ENCODE data around the gene TWF2. TPM values are rescaled to one million over a fixed set of nuclear protein-coding genes. Genes with fewer than 3 reads are reported as not detected.
"Not testable (repeated sequence)": the region's sequence is repeated elsewhere in the genome, so short reads cannot be mapped to it uniquely, and the experiment has no call there.

The TWF2 gene
- total RNA-seq: 36.7 TPM
- polyA plus RNA-seq: 75.3 TPM

GRCh38 chr3:52238761-52239701 is at the start of gene TWF2:
TWF2 (minus strand) TSS chr3:52239158; CDS start chr3:52239016, 142 bp downstream.
- WGBS: under 1% methylated on average over 92 of the region's 92 CpGs
- H3K36me3 ChIP-seq (ENCODE audit: insufficient read depth): no peaks in the 10 kb centered on the region
- peak within 1 kb of the TSS; percentile 85 for H3K27ac ChIP-seq (ENCODE audit: low read depth)
- peak within 1 kb of the TSS; percentile 74 for H3K4me3 ChIP-seq (ENCODE audit: low read depth, low read length)
- H3K4me1 ChIP-seq (ENCODE audit: insufficient read depth): no peaks in the 10 kb centered on the region
- no peak for DNase-seq (ENCODE audit: extremely low spot score)

- no peak for DNase-seq (ENCODE audit: extremely low spot score)
- Histone ChIP-seq H3K4me3 (ENCODE audit: low read depth, low read length) (no peak overlapping the region), H3K36me3 (ENCODE audit: insufficient read depth) (no peaks in the 10 kb centered on the region), H3K4me1 (ENCODE audit: insufficient read depth) (no peaks in the 10 kb centered on the region), H3K27ac (ENCODE audit: low read depth) (no peak overlapping the region)
- 91% methylated on average over 6 of the region's 6 CpGs for WGBS
These were observed 49.7 kb upstream of the TWF2 start for GRCh38 chr3:52288674-52289073.

GRCh38 chr3:52286777-52287110 is 47.8 kb upstream of the TWF2 start:
- Histone ChIP-seq H3K27ac (ENCODE audit: low read depth) (peak overlapping the region; percentile 14), H3K36me3 (ENCODE audit: insufficient read depth) (no peaks in the 10 kb centered on the region), H3K4me1 (ENCODE audit: insufficient read depth) (no peaks in the 10 kb centered on the region), H3K4me3 (ENCODE audit: low read depth, low read length) (no peak overlapping the region)
- no peak for DNase-seq (ENCODE audit: extremely low spot score)
- WGBS: 69% methylated on average over 8 of the region's 8 CpGs

- not testable (repeated sequence) for DNase-seq (ENCODE audit: extremely low spot score); H3K4me1 ChIP-seq (ENCODE audit: insufficient read depth); H3K4me3 ChIP-seq (ENCODE audit: low read depth, low read length); H3K36me3 ChIP-seq (ENCODE audit: insufficient read depth); H3K27ac ChIP-seq (ENCODE audit: low read depth)
- 90% methylated on average over 4 of the region's 4 CpGs for WGBS
These were observed 45.1 kb upstream of the TWF2 start for GRCh38 chr3:52284051-52284450.

GRCh38 chr3:52283306-52283705 is 44.3 kb upstream of the TWF2 start:
- Histone ChIP-seq H3K36me3 (ENCODE audit: insufficient read depth) (no peaks in the 10 kb centered on the region), H3K27ac (ENCODE audit: low read depth) (no peak overlapping the region), H3K4me3 (ENCODE audit: low read depth, low read length) (no peak overlapping the region), H3K4me1 (ENCODE audit: insufficient read depth) (no peaks in the 10 kb centered on the region)
- no peak for DNase-seq (ENCODE audit: extremely low spot score)
- 21% methylated on average over 1 of the region's 1 CpG for WGBS

- 49% methylated on average over 8 of the region's 8 CpGs for WGBS
- Histone ChIP-seq H3K27ac (ENCODE audit: low read depth) (no peak overlapping the region), H3K36me3 (ENCODE audit: insufficient read depth) (no peaks in the 10 kb centered on the region), H3K4me3 (ENCODE audit: low read depth, low read length) (no peak overlapping the region), H3K4me1 (ENCODE audit: insufficient read depth) (no peaks in the 10 kb centered on the region)
- no peak for DNase-seq (ENCODE audit: extremely low spot score)
These were observed 43.2 kb upstream of the TWF2 start for GRCh38 chr3:52281981-52282801.

GRCh38 chr3:52280050-52280461 is 41.1 kb upstream of the TWF2 start:
- peak; percentile 65 for DNase-seq (ENCODE audit: extremely low spot score)
- Histone ChIP-seq H3K27ac (ENCODE audit: low read depth) (peak overlapping the region; percentile 70), H3K4me3 (ENCODE audit: low read depth, low read length) (no peak overlapping the region), H3K4me1 (ENCODE audit: insufficient read depth) (no peaks in the 10 kb centered on the region), H3K36me3 (ENCODE audit: insufficient read depth) (no peaks in the 10 kb centered on the region)
- WGBS: 18% methylated on average over 6 of the region's 6 CpGs

- 26% methylated on average over 2 of the region's 2 CpGs for WGBS
These were observed 40.6 kb upstream of the TWF2 start for GRCh38 chr3:52279596-52279995.

GRCh38 chr3:52278510-52279069 is 39.6 kb upstream of the TWF2 start, which contains the start of gene WDR82:
WDR82 (minus strand) TSS chr3:52278649; CDS start chr3:52278361, 288 bp downstream.
- H3K36me3 ChIP-seq (ENCODE audit: insufficient read depth): no peaks in the 10 kb centered on the region
- WGBS: under 1% methylated on average over 58 of the region's 58 CpGs
- peak within 1 kb of the TSS; percentile 67 for H3K4me3 ChIP-seq (ENCODE audit: low read depth, low read length)
- H3K27ac ChIP-seq (ENCODE audit: low read depth): peak within 1 kb of the TSS; percentile 98
- H3K4me1 ChIP-seq (ENCODE audit: insufficient read depth): no peaks in the 10 kb centered on the region
- DNase-seq (ENCODE audit: extremely low spot score): peak; percentile 78

More at GRCh38 chr3:52279596-52279995, 40.6 kb upstream of the TWF2 start:
- Histone ChIP-seq H3K36me3 (ENCODE audit: insufficient read depth) (no peaks in the 10 kb centered on the region), H3K27ac (ENCODE audit: low read depth) (peak overlapping the region; percentile 70), H3K4me3 (ENCODE audit: low read depth, low read length) (no peak overlapping the region), H3K4me1 (ENCODE audit: insufficient read depth) (no peaks in the 10 kb centered on the region)
- no peak for DNase-seq (ENCODE audit: extremely low spot score)

- Histone ChIP-seq H3K27ac (ENCODE audit: low read depth) (peak overlapping the region; percentile 98), H3K4me3 (ENCODE audit: low read depth, low read length) (peak overlapping the region; percentile 67), H3K4me1 (ENCODE audit: insufficient read depth) (no peaks in the 10 kb centered on the region), H3K36me3 (ENCODE audit: insufficient read depth) (no peaks in the 10 kb centered on the region)
- DNase-seq (ENCODE audit: extremely low spot score): no peak
- WGBS: 2% methylated on average over 54 of the region's 54 CpGs
These were observed 39.1 kb upstream of the TWF2 start for GRCh38 chr3:52277972-52278509.

GRCh38 chr3:52277071-52277964 is 38.4 kb upstream of the TWF2 start:
- H3K27ac ChIP-seq (ENCODE audit: low read depth): peak overlapping the region; percentile 98
- no peaks in the 10 kb centered on the region for H3K4me1 ChIP-seq (ENCODE audit: insufficient read depth)
- 1% methylated on average over 28 of the region's 28 CpGs for whole genome bisulfite sequencing
- H3K4me3 ChIP-seq (ENCODE audit: low read depth, low read length): peak overlapping the region; percentile 67
- DNase-seq (ENCODE audit: extremely low spot score): peak; percentile 31
- no peaks in the 10 kb centered on the region for H3K36me3 ChIP-seq (ENCODE audit: insufficient read depth)

- DNase-seq (ENCODE audit: extremely low spot score); H3K27ac ChIP-seq (ENCODE audit: low read depth); H3K4me3 ChIP-seq (ENCODE audit: low read depth, low read length); H3K4me1 ChIP-seq (ENCODE audit: insufficient read depth); H3K36me3 ChIP-seq (ENCODE audit: insufficient read depth): not testable (repeated sequence)
- WGBS: 91% methylated on average over 18 of the region's 18 CpGs
These were observed 35.8 kb upstream of the TWF2 start for GRCh38 chr3:52274781-52275180.

Data from urinary bladder (tissue), 4 donors.